HG03378 (cell line): Measurements from ENCODE around the gene CDK11B.
"Not testable (repeated sequence)": the region's sequence is repeated elsewhere in the genome, so short reads cannot be mapped to it uniquely, and the experiment has no call there.

Experiments
- ATAC-seq: cut with Tn5 transposase; IDR thresholded peaks from one replicate; pipeline ENCODE4 v1.9.1; 2021; ENCODE audit warnings: mild to moderate bottlenecking, moderate library complexity; ENCODE audit not compliant: unreplicated experiment

Gene CDK11B

GRCh38 chr1:1600861-1601563, 57.8 kb downstream of the CDK11B start:
- no peak for ATAC-seq

GRCh38 chr1:1599935-1600860, 58.6 kb downstream of the CDK11B start, which contains the start of gene FNDC10:
Gene FNDC10 (minus strand): TSS chr1:1600135. CDS start chr1:1600015, 120 bp downstream.
- no peak for ATAC-seq

- no peak for ATAC-seq
These were observed 59.5 kb downstream of the CDK11B start for GRCh38 chr1:1599030-1599934.

- ATAC-seq: no peak
These were observed 60.1 kb downstream of the CDK11B start for GRCh38 chr1:1598720-1599029.

- no peak for ATAC-seq
These were observed 60.6 kb downstream of the CDK11B start for GRCh38 chr1:1598051-1598719.

- no peak for ATAC-seq
These were observed 61.4 kb downstream of the CDK11B start for GRCh38 chr1:1597275-1597930.

GRCh38 chr1:1596493-1597274, 62.1 kb downstream of the CDK11B start:
- ATAC-seq: no peak

GRCh38 chr1:1595341-1595740, 63.5 kb downstream of the CDK11B start:
- not testable (repeated sequence) for ATAC-seq

GRCh38 chr1:1594602-1595260, 64.1 kb downstream of the CDK11B start:
- ATAC-seq: no peak

GRCh38 chr1:1593834-1594601, 64.8 kb downstream of the CDK11B start:
- ATAC-seq: no peak

- no peak for ATAC-seq
These were observed 67.4 kb downstream of the CDK11B start for GRCh38 chr1:1591452-1591851.
